Peyer's patch (tissue), 4 donors: Measurements from ENCODE around the gene DNAH17.

Experiments used
- CTCF ChIP-seq, 6 experiments: fragments of 450-650 bp in 4 of 6; fragments of 200-600 bp in 2 of 6; sonication (generic) in 1 of 6; IDR thresholded peaks; one replicate each; pipeline ENCODE4 v1.5.1; 2017 to 2019; ENCODE audit warnings: antibody characterized with exemption in 6 of 6, mild to moderate bottlenecking in 3 of 6, moderate library complexity in 1 of 6
- POLR2A ChIP-seq, 2 donors: fragments of 450-650 bp; IDR thresholded peaks; one replicate each; pipeline ENCODE4 v1.5.1; 2017; ENCODE audit warnings: antibody characterized with exemption in 2 of 2, mild to moderate bottlenecking in 2 of 2, moderate library complexity in 2 of 2

GRCh38 chr17:78379131-78379491, 198.1 kb downstream of the DNAH17 start:
- no peak for TF ChIP-seq CTCF (IDR thresholded peaks at IDR 0.05)
- TF ChIP-seq POLR2A (IDR thresholded peaks at IDR 0.05) = no peak
